Effector memory CD4-positive, alpha-beta T cell (primary cell): Measurements from ENCODE around the gene ATXN10.

Experiments
- DNase-seq, 3 donors: peaks; one replicate each; pipeline ENCODE4 v3.0.0-alpha.2; 2020
- H3K27ac ChIP-seq: 2 replicates; pipeline ENCODE4 v1.7.0; 2013; ENCODE audit warnings: mild to moderate bottlenecking, low read length, moderate library complexity; ENCODE audit not compliant: insufficient read depth, poor library complexity, severe bottlenecking
- H3K27me3 ChIP-seq: replicated peaks from 2 replicates; pipeline ENCODE4 v1.7.0; 2013; ENCODE audit warnings: mild to moderate bottlenecking, low read length; ENCODE audit not compliant: insufficient read depth, control insufficient read depth, poor library complexity, severe bottlenecking
- H3K36me3 ChIP-seq: 2 replicates; pipeline ENCODE4 v1.7.0; 2013; ENCODE audit warnings: mild to moderate bottlenecking, low read length, moderate library complexity; ENCODE audit not compliant: control insufficient read depth, insufficient read depth
- H3K4me1 ChIP-seq: 2 replicates; pipeline ENCODE4 v1.7.0; 2013; ENCODE audit warnings: low read length, mild to moderate bottlenecking; ENCODE audit not compliant: control insufficient read depth, insufficient read depth, poor library complexity, severe bottlenecking
- H3K4me3 ChIP-seq: 2 replicates; pipeline ENCODE4 v1.7.0; 2013; ENCODE audit warnings: low read length, low read depth, mild to moderate bottlenecking; ENCODE audit not compliant: insufficient read depth, poor library complexity, severe bottlenecking
- H3K9me3 ChIP-seq: 2 replicates; pipeline ENCODE4 v1.7.0; 2013; ENCODE audit warnings: mild to moderate bottlenecking, low read length, moderate library complexity; ENCODE audit not compliant: control insufficient read depth

Gene ATXN10

GRCh38 chr22:45884201-45885062 is 212.8 kb downstream of the ATXN10 start:
- Histone ChIP-seq H3K4me3 (no peak overlapping the region), H3K36me3 (no peaks in the 10 kb centered on the region), H3K4me1 (no peaks in the 10 kb centered on the region), H3K27me3 (peaks cover 8% of the 10 kb centered on the region), H3K27ac (no peak overlapping the region), H3K9me3 (no peaks in the 10 kb centered on the region)
- no peak for DNase-seq

- Histone ChIP-seq H3K36me3 (no peaks in the 10 kb centered on the region), H3K4me1 (no peaks in the 10 kb centered on the region), H3K4me3 (no peak overlapping the region), H3K9me3 (no peaks in the 10 kb centered on the region), H3K27me3 (peaks cover 8% of the 10 kb centered on the region), H3K27ac (no peak overlapping the region)
- no peak for DNase-seq
These were observed 213.7 kb downstream of the ATXN10 start for GRCh38 chr22:45885171-45885840.

- H3K36me3 ChIP-seq, result no peaks in the 10 kb centered on the region
- H3K9me3 ChIP-seq, result no peaks in the 10 kb centered on the region
- no peak for DNase-seq
- no peak overlapping the region for H3K4me3 ChIP-seq
- H3K27ac ChIP-seq, result no peak overlapping the region
- H3K27me3 ChIP-seq, result peaks cover 4% of the 10 kb centered on the region
- H3K4me1 ChIP-seq, result no peaks in the 10 kb centered on the region
These were observed 214.3 kb downstream of the ATXN10 start for GRCh38 chr22:45885941-45886395.

GRCh38 chr22:45886540-45886939 is 214.9 kb downstream of the ATXN10 start:
- H3K36me3 ChIP-seq, result no peaks in the 10 kb centered on the region
- DNase-seq, result no peak
- no peak overlapping the region for H3K27ac ChIP-seq
- H3K4me3 ChIP-seq, result no peak overlapping the region
- H3K27me3 ChIP-seq, result no peaks in the 10 kb centered on the region
- H3K4me1 ChIP-seq, result no peaks in the 10 kb centered on the region
- no peaks in the 10 kb centered on the region for H3K9me3 ChIP-seq

GRCh38 chr22:45887202-45888131 is 215.8 kb downstream of the ATXN10 start:
- Histone ChIP-seq H3K27me3 (no peaks in the 10 kb centered on the region), H3K4me1 (no peaks in the 10 kb centered on the region), H3K4me3 (no peak overlapping the region), H3K9me3 (no peaks in the 10 kb centered on the region), H3K36me3 (no peaks in the 10 kb centered on the region), H3K27ac (no peak overlapping the region)
- DNase-seq, result no peak

GRCh38 chr22:45888221-45889092 is 216.8 kb downstream of the ATXN10 start:
- Histone ChIP-seq H3K27ac (no peak overlapping the region), H3K9me3 (no peaks in the 10 kb centered on the region), H3K4me3 (no peak overlapping the region), H3K36me3 (no peaks in the 10 kb centered on the region), H3K4me1 (no peaks in the 10 kb centered on the region), H3K27me3 (no peaks in the 10 kb centered on the region)
- no peak for DNase-seq

- Histone ChIP-seq H3K27ac (no peak overlapping the region), H3K36me3 (no peaks in the 10 kb centered on the region), H3K4me3 (no peak overlapping the region), H3K4me1 (no peaks in the 10 kb centered on the region), H3K27me3 (no peaks in the 10 kb centered on the region), H3K9me3 (no peaks in the 10 kb centered on the region)
- DNase-seq, result no peak
These were observed 217.5 kb downstream of the ATXN10 start for GRCh38 chr22:45889093-45889538.

GRCh38 chr22:45889539-45890350 is 218.1 kb downstream of the ATXN10 start:
- H3K9me3 ChIP-seq, result no peaks in the 10 kb centered on the region
- H3K4me3 ChIP-seq, result no peak overlapping the region
- no peaks in the 10 kb centered on the region for H3K4me1 ChIP-seq
- H3K27ac ChIP-seq, result no peak overlapping the region
- no peak for DNase-seq
- no peaks in the 10 kb centered on the region for H3K27me3 ChIP-seq
- H3K36me3 ChIP-seq, result no peaks in the 10 kb centered on the region

- no peaks in the 10 kb centered on the region for H3K4me1 ChIP-seq
- H3K36me3 ChIP-seq, result no peaks in the 10 kb centered on the region
- DNase-seq, result no peak
- H3K9me3 ChIP-seq, result no peaks in the 10 kb centered on the region
- no peak overlapping the region for H3K27ac ChIP-seq
- H3K27me3 ChIP-seq, result no peaks in the 10 kb centered on the region
- no peak overlapping the region for H3K4me3 ChIP-seq
These were observed 218.7 kb downstream of the ATXN10 start for GRCh38 chr22:45890351-45890635.
